HL-60 (cell line): ENCODE results near the gene IL1B.

Experiments used
- DNase-seq, 2 experiments: peaks; one replicate each; pipeline ENCODE4 v3.0.0-alpha.2; 2010 to 2020; ENCODE audit warnings: low read depth in 1 of 2, low spot score in 1 of 2
- H3K27ac ChIP-seq: fragments of 250-450 bp; sonication (Bioruptor Pico); replicated peaks from 2 replicates; pipeline ENCODE4 v1.5.1; 2020; ENCODE audit warnings: mild to moderate bottlenecking, moderate library complexity
- H3K27me3 ChIP-seq: fragments of 250-450 bp; sonication (Bioruptor Pico); 2 replicates; pipeline ENCODE4 v1.5.1; 2021; ENCODE audit warnings: mild to moderate bottlenecking, moderate library complexity; ENCODE audit not compliant: insufficient read depth, poor library complexity, severe bottlenecking
- H3K4me3 ChIP-seq: replicated peaks from 2 replicates; pipeline ENCODE4 v1.5.1; 2011; ENCODE audit warnings: mild to moderate bottlenecking, control low read depth, low read length; ENCODE audit not compliant: insufficient read depth
- GABPA ChIP-seq: IDR thresholded peaks from 2 replicates; pipeline ENCODE4 v1.6.1; 2012; ENCODE audit warnings: low read depth
- POLR2AphosphoS5 ChIP-seq: IDR thresholded peaks from 2 replicates; pipeline ENCODE4 v1.6.1; 2012; ENCODE audit warnings: low read depth
- SPI1 ChIP-seq: IDR thresholded peaks from 2 replicates; pipeline ENCODE4 v1.6.1; 2012; ENCODE audit warnings: low read depth, mild to moderate bottlenecking, borderline replicate concordance
- TF ChIP-seq, protein P1 (sequence below): IDR thresholded peaks from 2 replicates; pipeline ENCODE4 v1.6.1; 2012; ENCODE audit warnings: low read depth; ENCODE audit not compliant: insufficient replicate concordance
- TF ChIP-seq, protein P2 (sequence below): IDR thresholded peaks from one replicate; pipeline ENCODE4 v1.5.1; 2011; ENCODE audit warnings: low read length, control low read depth, inconsistent platforms; ENCODE audit not compliant: insufficient read depth

The IL1B gene

GRCh38 chr2:112793449-112793978, 43.1 kb downstream of the IL1B start:
- H3K4me3 ChIP-seq = no peak overlapping the region
- TF ChIP-seq GABPA = no peak
- TF ChIP-seq, protein P1, sequence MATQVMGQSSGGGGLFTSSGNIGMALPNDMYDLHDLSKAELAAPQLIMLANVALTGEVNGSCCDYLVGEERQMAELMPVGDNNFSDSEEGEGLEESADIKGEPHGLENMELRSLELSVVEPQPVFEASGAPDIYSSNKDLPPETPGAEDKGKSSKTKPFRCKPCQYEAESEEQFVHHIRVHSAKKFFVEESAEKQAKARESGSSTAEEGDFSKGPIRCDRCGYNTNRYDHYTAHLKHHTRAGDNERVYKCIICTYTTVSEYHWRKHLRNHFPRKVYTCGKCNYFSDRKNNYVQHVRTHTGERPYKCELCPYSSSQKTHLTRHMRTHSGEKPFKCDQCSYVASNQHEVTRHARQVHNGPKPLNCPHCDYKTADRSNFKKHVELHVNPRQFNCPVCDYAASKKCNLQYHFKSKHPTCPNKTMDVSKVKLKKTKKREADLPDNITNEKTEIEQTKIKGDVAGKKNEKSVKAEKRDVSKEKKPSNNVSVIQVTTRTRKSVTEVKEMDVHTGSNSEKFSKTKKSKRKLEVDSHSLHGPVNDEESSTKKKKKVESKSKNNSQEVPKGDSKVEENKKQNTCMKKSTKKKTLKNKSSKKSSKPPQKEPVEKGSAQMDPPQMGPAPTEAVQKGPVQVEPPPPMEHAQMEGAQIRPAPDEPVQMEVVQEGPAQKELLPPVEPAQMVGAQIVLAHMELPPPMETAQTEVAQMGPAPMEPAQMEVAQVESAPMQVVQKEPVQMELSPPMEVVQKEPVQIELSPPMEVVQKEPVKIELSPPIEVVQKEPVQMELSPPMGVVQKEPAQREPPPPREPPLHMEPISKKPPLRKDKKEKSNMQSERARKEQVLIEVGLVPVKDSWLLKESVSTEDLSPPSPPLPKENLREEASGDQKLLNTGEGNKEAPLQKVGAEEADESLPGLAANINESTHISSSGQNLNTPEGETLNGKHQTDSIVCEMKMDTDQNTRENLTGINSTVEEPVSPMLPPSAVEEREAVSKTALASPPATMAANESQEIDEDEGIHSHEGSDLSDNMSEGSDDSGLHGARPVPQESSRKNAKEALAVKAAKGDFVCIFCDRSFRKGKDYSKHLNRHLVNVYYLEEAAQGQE = no peak
- TF ChIP-seq, protein P2, sequence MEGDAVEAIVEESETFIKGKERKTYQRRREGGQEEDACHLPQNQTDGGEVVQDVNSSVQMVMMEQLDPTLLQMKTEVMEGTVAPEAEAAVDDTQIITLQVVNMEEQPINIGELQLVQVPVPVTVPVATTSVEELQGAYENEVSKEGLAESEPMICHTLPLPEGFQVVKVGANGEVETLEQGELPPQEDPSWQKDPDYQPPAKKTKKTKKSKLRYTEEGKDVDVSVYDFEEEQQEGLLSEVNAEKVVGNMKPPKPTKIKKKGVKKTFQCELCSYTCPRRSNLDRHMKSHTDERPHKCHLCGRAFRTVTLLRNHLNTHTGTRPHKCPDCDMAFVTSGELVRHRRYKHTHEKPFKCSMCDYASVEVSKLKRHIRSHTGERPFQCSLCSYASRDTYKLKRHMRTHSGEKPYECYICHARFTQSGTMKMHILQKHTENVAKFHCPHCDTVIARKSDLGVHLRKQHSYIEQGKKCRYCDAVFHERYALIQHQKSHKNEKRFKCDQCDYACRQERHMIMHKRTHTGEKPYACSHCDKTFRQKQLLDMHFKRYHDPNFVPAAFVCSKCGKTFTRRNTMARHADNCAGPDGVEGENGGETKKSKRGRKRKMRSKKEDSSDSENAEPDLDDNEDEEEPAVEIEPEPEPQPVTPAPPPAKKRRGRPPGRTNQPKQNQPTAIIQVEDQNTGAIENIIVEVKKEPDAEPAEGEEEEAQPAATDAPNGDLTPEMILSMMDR = no peak
- TF ChIP-seq SPI1 = peak; percentile 84
- TF ChIP-seq POLR2AphosphoS5 = 0 out of 2 replicates have a peak, but pooled peaks have one; percentile 20
- peak; percentile 63 to 67 for DNase-seq
- H3K27me3 ChIP-seq = no peaks in the 10 kb centered on the region
- peak overlapping the region; percentile 61 for H3K27ac ChIP-seq

- TF ChIP-seq SPI1 (no peak), GABPA (no peak), POLR2AphosphoS5 (no peak)
- TF ChIP-seq, protein P2 = no peak
- TF ChIP-seq, protein P1 = no peak
- no peak overlapping the region for H3K4me3 ChIP-seq
- no peak overlapping the region; the same call in 1 of the 2 replicates for H3K27ac ChIP-seq
- DNase-seq = no peak
- no peaks in the 10 kb centered on the region for H3K27me3 ChIP-seq
These were observed 44.2 kb downstream of the IL1B start for GRCh38 chr2:112792419-112792818.

GRCh38 chr2:112791693-112792230, 44.8 kb downstream of the IL1B start:
- DNase-seq = no peak
- H3K27ac ChIP-seq = no peak overlapping the region
- TF ChIP-seq, protein P2 = no peak
- TF ChIP-seq, protein P1 = no peak
- TF ChIP-seq POLR2AphosphoS5 = no peak
- TF ChIP-seq GABPA = no peak
- H3K4me3 ChIP-seq = no peak overlapping the region
- H3K27me3 ChIP-seq = no peaks in the 10 kb centered on the region
